ENCODE results near the gene SLC25A42.

- TF ChIP-seq CTCF (IDR thresholded peaks at IDR 0.05; ENCODE audit: extremely low read depth in 1 of 2, insufficient read depth in 1 of 2, low read depth in 1 of 2, low read length in 2 of 2), result no peak
- TF ChIP-seq MYC (IDR thresholded peaks at IDR 0.05; ENCODE audit: low read depth, low read length), result no peak
- no peak for TF ChIP-seq MAX (IDR thresholded peaks at IDR 0.05; ENCODE audit: insufficient read depth, insufficient read length)
- TF ChIP-seq EZH2 (IDR thresholded peaks at IDR 0.05; ENCODE audit: borderline replicate concordance, low read depth, low read length, severe bottlenecking), result no peak
- TF ChIP-seq FOS (IDR thresholded peaks at IDR 0.05; ENCODE audit: borderline replicate concordance, insufficient read depth, low read length), result no peak
Observed at GRCh38 chr19:19111967-19112580, 48.3 kb downstream of the SLC25A42 start.
